Femur (tissue), 1 donor: Measurements from ENCODE around the gene NKAIN4.

Experiments
- DNase-seq: peaks from one replicate; pipeline ENCODE4 v3.0.0-alpha.2; 2017

NKAIN4 gene

DNA sequence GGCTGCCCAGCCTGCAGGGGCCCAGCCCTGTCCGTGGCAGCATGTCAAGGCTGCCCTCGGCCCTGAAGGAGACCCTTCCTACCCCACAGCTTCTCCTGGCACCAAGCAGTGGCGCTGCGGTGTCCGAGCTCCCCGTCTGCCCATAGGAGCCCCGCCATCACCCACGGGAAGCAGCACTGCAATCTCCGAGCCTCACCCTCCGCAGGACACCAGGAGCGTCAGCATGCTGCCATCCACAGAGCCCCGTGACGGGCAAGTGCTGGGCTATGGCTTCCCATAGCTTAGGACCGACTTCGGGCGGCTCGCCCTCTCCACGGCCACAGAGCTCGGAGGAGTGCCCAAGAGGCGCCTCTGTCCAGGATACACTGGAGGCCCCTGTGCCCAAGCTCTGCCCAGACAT is 63.4 kb downstream of the NKAIN4 start:
- DNase-seq = no peak
